HG03558 (cell line): ENCODE results near the gene EPG5.
"Not testable (repeated sequence)": the region's sequence is repeated elsewhere in the genome, so short reads cannot be mapped to it uniquely, and the experiment has no call there.

Source experiments
- ATAC-seq: cut with Tn5 transposase; IDR thresholded peaks from one replicate; pipeline ENCODE4 v1.9.1; 2021; ENCODE audit warnings: moderate number of reproducible peaks; ENCODE audit not compliant: unreplicated experiment; ENCODE audit errors: extremely low read depth

The EPG5 gene

DNA sequence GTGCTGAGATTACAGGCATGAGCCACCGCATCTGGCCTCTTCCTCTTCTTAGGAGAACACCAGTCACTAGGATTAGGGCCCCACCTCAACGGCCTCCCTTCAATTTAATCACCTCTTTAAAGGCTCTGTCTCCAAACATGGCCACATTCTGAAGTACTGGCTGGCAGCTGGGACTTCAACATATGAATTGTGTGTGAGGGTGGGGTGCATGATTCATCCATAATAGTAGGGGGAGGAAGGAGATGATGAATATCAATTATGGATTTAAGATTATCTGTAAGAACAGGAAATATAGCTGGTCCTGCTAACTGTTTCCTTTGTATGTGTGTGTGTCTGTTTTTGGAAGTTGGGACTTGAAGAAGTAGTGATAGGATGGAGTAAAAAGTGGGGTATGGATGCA lies 14.7 kb upstream of the EPG5 start:
- ATAC-seq: no peak

GRCh38 chr18:45980229-45980628 lies 13.1 kb upstream of the EPG5 start:
- ATAC-seq: no peak

GRCh38 chr18:45978084-45978483 lies 11.0 kb upstream of the EPG5 start:
- ATAC-seq: no peak

DNA sequence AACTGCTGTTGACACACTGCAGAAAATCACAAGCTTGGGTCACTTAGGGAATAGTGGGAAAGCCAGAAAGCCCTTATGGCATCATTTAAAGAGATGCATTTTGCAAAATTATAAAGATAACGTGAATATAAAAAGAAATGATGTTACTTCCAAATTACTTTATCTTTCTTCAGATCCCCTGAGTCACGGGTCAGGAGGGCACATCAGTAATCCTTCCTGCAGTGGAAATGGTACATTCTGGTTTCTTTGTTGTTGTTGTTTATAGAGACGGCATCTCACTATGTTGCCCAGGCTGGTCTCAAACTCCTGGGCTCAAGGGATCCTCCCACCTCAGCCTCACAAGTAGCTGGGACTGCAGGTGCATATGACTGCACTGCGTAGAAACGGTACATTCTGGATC lies 9.8 kb upstream of the EPG5 start:
- ATAC-seq: no peak

- ATAC-seq: no peak
Observed at GRCh38 chr18:45976566-45976965, 9.4 kb upstream of the EPG5 start.

DNA sequence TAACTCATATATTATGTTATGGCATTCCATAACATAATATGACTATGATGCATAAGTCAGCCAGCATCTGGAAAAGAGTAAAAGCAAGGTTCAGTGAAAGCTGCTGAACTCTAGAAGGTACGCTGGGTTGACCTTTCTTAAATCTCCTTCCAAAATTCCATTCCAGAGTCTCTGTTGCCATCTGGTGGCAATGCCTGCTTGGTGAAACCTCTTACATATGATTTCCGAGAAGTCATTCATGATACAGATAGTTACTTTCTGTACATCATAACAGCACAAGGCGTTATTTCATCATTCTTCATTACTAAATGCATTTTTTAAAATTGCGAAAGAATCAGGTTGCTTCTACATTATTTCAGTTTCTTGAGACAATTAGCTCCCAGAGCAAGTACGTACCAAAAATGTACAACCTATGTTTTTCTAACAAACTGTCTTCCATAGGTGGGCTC lies 7.0 kb upstream of the EPG5 start:
- no peak for ATAC-seq

DNA sequence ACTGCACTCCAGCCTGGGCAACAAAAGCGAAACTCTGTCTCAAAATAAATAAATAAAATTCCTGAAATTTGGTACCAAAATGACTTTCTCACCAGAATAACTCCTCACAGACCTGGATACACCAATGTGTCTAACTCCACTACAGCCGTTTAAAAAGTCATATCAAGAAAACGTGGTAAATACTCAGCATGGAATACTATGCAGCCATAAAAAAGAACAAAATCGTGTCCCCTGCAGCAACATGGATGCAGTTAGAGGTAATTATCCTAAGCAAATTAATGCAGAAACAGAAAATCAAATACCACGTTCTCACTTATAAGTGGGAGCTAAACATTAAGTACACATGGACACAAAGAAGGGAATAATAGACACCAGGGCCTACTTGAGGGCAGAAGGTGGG lies 2.2 kb downstream of the EPG5 start:
- ATAC-seq: not testable (repeated sequence)

DNA sequence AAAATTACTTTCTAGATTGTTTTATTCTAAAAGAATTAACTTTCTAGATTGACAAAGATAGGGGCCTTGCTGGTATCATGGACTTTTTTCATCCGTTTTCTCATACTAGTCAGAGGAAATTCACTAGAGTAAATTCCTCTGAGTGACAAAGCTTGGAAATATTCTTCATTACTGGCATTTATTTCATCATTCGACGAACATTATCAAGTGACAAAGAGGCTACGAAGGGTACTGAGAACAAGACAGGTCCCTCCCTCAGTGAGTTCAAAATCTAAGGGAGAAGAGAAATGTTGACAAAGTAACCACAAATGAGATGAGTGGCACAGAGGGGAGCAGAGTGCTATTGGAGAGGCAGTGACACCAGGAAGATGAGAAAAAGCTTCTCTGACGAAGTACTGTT lies 4.3 kb downstream of the EPG5 start:
- no peak for ATAC-seq

DNA sequence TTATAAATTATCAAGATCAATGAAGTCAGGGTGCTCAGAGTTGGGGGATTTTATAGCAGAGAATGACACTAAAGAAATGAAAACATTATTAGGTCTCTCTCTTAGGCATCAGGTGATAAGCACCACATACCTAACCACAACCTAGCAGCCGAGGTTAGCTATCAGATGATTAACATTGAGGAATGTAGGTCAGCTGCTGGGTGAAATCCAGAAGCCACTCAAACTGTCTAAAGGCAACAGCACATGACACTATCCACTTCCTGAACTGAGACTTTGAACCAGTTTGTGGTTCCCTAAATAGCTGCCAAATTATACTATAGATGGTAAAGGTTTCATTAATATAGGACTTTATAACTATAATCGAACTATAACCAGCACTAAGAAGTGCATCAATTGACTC lies 4.7 kb downstream of the EPG5 start:
- no peak for ATAC-seq

DNA sequence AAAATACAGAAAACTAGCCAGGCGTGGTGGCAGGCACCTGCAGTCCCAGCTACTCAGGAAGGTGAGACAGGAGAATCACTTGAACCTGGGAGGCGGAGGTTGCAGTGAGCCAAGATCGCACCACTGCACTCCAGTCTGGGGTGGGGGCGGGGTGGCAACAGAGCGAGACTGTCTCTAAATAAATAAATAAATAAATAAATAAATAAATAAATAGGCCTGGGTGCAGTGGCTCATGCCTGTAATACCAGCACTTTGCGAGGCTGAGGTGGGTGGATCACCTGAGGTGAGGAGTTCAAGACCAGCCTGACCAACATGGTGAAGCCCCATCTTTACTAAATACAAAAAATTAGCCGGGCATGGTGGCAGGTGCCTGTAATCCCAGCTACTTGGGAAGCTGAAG lies 7.6 kb downstream of the EPG5 start:
- ATAC-seq: not testable (repeated sequence)

GRCh38 chr18:45958730-45959129 lies 8.4 kb downstream of the EPG5 start:
- ATAC-seq: no peak

- no peak for ATAC-seq
Observed at GRCh38 chr18:45958027-45958426, 9.1 kb downstream of the EPG5 start.

DNA sequence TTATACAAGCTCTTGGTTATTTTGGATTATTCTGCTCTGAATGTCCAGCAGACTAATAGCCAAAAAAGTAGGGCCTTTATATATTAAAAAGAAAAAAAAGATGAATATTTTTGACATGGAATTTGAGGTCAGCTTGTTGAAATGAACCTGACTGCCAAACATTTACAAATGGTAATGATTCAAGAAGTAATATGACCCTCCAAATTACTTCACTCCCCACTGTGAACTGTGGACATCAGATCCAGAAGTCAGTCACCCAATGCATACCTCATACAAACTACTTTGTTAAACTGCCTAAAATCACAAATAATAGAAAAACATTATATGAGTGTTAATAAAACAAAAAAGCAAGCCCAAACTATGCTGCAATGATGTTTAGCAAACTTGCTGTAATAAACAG lies 10.0 kb downstream of the EPG5 start:
- no peak for ATAC-seq

GRCh38 chr18:45954070-45954934 lies 12.8 kb downstream of the EPG5 start:
- no peak for ATAC-seq

- ATAC-seq: no peak
Observed at GRCh38 chr18:45951016-45951714, 16.0 kb downstream of the EPG5 start.

GRCh38 chr18:45945669-45946068 lies 21.5 kb downstream of the EPG5 start:
- ATAC-seq: no peak

DNA sequence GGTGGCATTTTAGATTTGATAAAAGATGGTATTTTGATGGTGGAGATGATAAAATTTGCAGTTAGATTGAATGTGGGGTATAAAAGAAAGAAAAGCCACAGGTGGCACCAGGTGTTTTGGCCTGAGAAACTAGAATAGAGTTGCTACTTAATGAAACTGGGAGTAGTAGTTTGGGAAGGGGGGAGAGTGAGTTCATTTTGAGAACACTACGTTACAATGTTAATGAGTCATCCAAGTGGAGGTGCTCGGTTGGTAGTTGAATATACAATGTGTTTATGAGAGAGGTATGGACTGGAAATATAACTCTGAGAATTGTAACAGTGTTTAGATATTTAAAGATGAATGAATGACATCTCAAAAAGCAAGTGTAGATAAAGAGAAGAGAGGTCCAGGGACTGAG lies 26.4 kb downstream of the EPG5 start:
- no peak for ATAC-seq

DNA sequence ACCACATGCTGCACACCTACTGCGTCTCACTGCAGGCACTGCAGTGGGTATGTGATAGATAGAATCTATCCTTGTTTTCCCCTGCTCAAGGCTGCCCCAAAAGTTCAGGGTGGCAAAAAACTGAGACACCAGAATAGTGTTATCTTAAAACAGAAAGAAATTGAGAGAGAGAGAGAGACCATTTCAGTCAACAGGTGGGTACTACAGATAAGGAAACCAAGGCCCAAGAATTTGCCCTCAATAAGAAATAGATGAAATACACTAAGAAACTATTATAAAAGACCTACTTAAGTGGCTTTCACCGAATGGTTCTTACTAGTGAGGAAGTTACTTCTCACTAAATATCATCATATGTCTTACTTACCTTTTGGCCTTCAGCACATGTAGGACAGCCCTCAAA lies 27.9 kb downstream of the EPG5 start:
- no peak for ATAC-seq

DNA sequence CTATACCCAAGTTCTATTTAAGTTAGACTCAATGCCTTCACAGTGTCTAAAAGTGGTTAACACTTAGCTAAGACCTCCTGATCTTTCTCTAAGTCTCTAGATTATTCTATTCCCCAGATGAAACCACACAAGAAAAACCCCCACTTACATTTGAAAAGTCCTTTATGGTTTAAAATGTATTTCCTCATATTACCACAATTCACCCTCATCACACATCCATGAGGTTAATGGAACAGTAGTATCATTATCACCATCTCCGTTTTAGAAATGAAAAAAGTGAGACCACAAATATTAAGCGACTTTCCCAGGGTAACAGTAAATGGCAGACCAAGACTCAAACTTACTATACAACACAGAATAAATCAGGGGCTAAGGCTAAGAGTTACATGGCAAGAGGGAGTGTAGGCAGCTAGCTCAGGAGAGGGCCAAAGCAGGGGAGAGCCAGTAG lies 28.6 kb downstream of the EPG5 start:
- ATAC-seq: no peak

GRCh38 chr18:45935591-45936335 lies 31.4 kb downstream of the EPG5 start:
- ATAC-seq: no peak

DNA sequence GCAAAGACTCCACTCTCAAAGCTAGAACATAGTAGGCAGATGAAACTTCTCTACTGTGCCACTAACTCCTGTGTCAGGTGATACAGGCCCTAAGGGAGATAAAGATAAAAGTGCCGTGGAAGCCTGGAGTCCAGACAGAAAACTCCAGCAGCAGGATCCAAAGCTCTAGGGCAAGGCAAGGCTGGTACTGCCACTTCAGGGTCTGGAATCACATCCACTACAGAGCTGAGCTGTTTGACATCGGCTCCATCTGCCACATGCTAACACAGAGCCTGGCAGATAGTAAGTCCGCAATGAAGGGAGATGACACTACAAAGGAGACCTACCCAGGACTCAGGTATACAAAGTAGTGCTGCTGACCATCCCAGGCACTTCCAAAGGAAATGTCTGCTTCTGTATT lies 34.4 kb downstream of the EPG5 start:
- no peak for ATAC-seq
